ENCODE measurements around the gene NFKBIL1.

- TF ChIP-seq, protein P1, sequence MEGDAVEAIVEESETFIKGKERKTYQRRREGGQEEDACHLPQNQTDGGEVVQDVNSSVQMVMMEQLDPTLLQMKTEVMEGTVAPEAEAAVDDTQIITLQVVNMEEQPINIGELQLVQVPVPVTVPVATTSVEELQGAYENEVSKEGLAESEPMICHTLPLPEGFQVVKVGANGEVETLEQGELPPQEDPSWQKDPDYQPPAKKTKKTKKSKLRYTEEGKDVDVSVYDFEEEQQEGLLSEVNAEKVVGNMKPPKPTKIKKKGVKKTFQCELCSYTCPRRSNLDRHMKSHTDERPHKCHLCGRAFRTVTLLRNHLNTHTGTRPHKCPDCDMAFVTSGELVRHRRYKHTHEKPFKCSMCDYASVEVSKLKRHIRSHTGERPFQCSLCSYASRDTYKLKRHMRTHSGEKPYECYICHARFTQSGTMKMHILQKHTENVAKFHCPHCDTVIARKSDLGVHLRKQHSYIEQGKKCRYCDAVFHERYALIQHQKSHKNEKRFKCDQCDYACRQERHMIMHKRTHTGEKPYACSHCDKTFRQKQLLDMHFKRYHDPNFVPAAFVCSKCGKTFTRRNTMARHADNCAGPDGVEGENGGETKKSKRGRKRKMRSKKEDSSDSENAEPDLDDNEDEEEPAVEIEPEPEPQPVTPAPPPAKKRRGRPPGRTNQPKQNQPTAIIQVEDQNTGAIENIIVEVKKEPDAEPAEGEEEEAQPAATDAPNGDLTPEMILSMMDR (IDR thresholded peaks at IDR 0.05) = no peak
- TF ChIP-seq ETV6 (CRISPR knock-in tag; IDR thresholded peaks at IDR 0.05) (no peak), AFF4 (CRISPR knock-in tag; IDR thresholded peaks at IDR 0.05; ENCODE audit: borderline replicate concordance) (no peak), ATF6 (CRISPR knock-in tag; IDR thresholded peaks at IDR 0.05) (no peak), ARID4B (CRISPR knock-in tag; IDR thresholded peaks at IDR 0.05; ENCODE audit: borderline replicate concordance) (no peak), CBFB (CRISPR knock-in tag; IDR thresholded peaks at IDR 0.05; ENCODE audit: low read depth) (no peak), USF2 (CRISPR knock-in tag; IDR thresholded peaks at IDR 0.05) (no peak), ATF2 (CRISPR knock-in tag; IDR thresholded peaks at IDR 0.05; ENCODE audit: borderline replicate concordance, low read depth) (no peak), NR2C2 (CRISPR knock-in tag; IDR thresholded peaks at IDR 0.05) (no peak), E2F4 (CRISPR knock-in tag; IDR thresholded peaks at IDR 0.05; ENCODE audit: borderline replicate concordance, low read depth) (no peak)
- TF ChIP-seq, protein P2, sequence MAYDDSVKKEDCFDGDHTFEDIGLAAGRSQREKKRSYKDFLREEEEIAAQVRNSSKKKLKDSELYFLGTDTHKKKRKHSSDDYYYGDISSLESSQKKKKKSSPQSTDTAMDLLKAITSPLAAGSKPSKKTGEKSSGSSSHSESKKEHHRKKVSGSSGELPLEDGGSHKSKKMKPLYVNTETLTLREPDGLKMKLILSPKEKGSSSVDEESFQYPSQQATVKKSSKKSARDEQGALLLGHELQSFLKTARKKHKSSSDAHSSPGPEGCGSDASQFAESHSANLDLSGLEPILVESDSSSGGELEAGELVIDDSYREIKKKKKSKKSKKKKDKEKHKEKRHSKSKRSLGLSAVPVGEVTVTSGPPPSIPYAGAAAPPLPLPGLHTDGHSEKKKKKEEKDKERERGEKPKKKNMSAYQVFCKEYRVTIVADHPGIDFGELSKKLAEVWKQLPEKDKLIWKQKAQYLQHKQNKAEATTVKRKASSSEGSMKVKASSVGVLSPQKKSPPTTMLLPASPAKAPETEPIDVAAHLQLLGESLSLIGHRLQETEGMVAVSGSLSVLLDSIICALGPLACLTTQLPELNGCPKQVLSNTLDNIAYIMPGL (CRISPR knock-in tag; IDR thresholded peaks at IDR 0.05) = 0 out of 2 replicates have a peak, but pooled peaks have one; percentile 25
- TF ChIP-seq, protein P3, sequence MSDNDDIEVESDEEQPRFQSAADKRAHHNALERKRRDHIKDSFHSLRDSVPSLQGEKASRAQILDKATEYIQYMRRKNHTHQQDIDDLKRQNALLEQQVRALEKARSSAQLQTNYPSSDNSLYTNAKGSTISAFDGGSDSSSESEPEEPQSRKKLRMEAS (CRISPR knock-in tag; IDR thresholded peaks at IDR 0.05) = no peak
Measured at GRCh38 chr6:31547727-31548543, 527 bp downstream of the NFKBIL1 start.
